ENCODE results near the gene AMY1B.
"Not testable (repeated sequence)": the region's sequence is repeated elsewhere in the genome, so short reads cannot be mapped to it uniquely, and the experiment has no call there.

AMY1B gene

DNA sequence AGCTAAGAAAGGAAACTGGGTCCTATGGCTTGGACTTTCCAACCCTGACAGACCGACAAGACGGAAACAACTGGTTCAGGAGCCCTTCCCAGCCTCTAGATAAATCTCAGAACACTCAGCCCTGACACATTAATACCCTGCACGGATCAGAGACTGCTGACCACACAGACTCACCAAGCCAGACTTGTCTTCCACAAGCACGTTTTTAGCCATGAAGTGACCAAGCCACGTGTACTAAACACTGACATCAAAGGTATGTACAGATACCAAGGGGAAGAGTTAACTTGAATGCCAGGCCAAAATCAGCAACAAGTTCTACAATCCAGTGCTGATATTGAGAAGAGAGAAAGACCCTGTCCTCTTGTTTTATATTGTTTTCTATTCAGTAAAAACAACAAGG is at the start of gene AMY1B:
Gene AMY1B (minus strand): TSS at position 101 of the 400 bp plus-strand sequence. CDS start 571 bp downstream, outside the sequence.
- not testable (repeated sequence) for DNase-seq

DNA sequence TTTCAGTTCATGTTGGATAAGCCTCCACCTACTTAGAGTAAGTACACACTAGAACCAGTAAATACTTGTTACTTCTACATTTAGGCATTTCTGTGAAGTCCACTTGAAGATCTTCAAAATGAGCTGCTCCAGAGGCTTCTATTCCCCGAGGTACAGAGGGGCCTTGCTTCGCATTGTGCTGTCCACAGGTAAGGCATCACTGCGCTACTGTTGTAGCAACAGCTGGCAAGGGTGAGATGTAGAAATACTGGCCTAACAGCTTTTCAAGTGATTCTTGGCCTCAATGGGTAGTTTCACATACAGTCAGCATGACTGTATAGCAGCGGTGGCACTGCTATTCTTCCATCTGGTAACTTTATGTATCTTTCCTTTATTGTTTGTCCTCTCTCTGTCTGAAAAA is 49.0 kb upstream of the AMY1B start:
- not testable (repeated sequence) for DNase-seq

DNA sequence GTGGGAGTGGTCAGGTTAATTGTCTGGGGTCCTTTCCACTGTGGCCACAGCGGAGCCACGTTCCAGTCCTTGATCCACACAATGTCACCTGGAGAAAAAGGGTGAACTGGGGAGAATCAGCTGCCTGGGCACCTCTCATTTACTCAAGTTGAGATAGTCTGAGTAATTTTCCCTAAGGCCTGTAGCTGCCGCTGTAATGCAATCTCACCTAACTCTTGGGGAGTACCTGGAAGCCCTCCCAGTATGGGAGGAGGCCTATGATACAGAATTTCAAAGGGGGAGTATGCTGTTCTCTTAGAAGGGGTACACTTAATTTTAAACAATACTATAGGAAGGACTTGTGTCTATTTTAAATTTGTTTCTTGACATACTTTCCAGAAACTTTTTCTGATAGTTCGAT is 48.4 kb upstream of the AMY1B start:
- not testable (repeated sequence) for DNase-seq

DNA sequence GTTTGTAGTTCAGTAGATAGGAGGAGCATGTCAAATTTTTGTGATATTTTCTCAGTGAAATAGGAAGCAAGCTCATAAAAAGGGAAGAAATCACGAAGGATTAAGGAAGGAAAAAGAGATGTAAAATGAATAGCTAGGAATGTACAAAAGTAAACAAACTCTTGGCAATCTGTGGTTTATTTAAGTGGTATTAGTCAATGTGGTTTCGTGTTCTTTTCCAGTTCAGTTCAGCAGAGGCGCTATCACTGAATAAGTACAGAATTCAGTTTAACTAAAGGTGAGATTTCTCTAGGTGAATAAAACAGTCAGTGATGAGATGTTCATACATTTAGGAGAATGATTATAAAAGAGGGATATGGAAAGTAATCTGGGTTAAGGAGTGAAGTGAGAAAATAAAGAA is 42.0 kb upstream of the AMY1B start:
- DNase-seq, result not testable (repeated sequence)

DNA sequence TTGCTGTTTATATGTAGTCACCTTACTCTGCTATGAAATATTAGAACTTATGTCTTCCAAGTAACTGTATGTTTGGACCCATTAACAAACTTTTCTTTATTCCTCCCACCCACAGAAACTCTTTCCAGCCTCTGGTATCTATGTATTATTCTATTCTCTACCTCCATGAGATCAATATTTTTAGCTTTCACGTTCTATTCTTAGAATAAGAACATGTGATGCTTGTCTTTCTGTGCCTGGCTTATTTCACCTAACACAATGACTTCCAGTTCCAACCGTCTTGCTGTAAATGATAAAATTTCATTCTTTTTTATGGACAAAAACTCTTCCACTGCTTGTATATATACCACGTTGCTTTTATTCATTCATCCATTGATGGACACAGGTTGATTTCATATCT is 39.3 kb upstream of the AMY1B start:
- not testable (repeated sequence) for DNase-seq

DNA sequence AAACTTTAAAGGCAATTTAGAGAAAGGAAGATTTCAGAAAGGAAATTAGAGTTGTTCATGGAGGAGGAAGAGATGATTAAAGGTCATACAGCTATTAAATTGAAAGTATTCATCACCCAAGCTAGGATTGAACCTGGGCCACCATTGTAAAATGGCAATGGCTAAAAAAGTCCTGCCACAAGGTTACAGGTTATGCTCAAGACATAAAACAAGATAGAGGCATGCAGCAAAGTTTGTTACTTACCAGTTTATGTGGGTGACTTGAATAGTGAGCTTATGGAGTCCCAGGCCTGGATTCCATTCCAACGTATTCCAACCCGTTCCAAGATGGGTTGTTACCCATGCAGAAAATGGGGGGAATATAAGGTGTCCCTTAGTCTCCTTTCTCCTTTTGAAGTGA is 25.5 kb upstream of the AMY1B start:
- DNase-seq, result not testable (repeated sequence)

DNA sequence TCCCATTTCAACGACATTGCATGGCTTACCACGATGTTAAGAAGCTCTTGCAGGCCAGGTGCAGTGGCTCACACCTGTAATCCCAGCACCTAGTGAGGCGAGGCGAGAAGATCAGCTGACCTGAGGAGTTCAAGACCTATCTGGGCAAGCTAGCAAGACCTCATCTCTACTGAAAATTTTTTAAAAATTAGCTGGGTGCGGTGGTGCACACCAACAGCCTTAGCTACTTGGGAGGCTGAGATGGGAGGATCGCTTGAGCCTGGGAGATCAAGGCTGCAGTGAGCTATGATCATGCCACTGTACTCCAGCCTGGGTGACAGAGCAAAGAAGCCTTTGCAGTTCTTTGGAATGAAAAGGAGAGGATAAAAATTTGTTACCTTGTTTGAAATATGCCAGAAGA is 21.4 kb upstream of the AMY1B start:
- DNase-seq, result not testable (repeated sequence)

DNA sequence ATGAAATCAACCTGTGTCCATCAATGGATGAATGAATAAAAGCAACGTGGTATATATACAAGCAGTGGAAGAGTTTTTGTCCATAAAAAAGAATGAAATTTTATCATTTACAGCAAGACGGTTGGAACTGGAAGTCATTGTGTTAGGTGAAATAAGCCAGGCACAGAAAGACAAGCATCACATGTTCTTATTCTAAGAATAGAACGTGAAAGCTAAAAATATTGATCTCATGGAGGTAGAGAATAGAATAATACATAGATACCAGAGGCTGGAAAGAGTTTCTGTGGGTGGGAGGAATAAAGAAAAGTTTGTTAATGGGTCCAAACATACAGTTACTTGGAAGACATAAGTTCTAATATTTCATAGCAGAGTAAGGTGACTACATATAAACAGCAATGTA is 14.4 kb upstream of the AMY1B start:
- DNase-seq, result not testable (repeated sequence)

DNA sequence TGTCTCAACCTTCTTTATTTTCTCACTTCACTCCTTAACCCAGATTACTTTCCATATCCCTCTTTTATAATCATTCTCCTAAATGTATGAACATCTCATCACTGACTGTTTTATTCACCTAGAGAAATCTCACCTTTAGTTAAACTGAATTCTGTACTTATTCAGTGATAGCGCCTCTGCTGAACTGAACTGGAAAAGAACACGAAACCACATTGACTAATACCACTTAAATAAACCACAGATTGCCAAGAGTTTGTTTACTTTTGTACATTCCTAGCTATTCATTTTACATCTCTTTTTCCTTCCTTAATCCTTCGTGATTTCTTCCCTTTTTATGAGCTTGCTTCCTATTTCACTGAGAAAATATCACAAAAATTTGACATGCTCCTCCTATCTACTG is 11.7 kb upstream of the AMY1B start:
- DNase-seq, result not testable (repeated sequence)

DNA sequence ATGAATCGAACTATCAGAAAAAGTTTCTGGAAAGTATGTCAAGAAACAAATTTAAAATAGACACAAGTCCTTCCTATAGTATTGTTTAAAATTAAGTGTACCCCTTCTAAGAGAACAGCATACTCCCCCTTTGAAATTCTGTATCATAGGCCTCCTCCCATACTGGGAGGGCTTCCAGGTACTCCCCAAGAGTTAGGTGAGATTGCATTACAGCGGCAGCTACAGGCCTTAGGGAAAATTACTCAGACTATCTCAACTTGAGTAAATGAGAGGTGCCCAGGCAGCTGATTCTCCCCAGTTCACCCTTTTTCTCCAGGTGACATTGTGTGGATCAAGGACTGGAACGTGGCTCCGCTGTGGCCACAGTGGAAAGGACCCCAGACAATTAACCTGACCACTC is 5.2 kb upstream of the AMY1B start:
- DNase-seq, result not testable (repeated sequence)

DNA sequence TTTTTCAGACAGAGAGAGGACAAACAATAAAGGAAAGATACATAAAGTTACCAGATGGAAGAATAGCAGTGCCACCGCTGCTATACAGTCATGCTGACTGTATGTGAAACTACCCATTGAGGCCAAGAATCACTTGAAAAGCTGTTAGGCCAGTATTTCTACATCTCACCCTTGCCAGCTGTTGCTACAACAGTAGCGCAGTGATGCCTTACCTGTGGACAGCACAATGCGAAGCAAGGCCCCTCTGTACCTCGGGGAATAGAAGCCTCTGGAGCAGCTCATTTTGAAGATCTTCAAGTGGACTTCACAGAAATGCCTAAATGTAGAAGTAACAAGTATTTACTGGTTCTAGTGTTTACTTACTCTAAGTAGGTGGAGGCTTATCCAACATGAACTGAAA is 4.7 kb upstream of the AMY1B start:
- not testable (repeated sequence) for DNase-seq

DNA sequence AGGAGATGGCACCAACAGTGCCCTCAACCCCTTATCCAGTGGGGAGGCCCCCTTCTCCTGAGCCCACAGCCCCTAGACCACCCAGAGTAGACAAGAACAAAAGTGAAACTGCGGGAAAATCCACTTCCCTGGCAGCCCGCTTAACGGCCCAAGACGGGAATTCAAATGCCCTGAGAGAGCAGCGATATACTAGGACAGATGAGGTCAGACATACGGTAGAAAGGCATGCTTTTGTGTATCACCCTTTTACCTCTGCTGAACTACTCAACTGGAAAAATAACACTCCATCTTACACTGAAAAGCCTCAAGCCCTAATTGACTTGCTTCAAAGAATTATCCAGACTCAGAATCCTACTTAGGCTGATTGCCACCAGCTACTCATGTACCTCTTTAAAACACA is 1.4 kb upstream of the AMY1B start:
- DNase-seq, result not testable (repeated sequence)

DNA sequence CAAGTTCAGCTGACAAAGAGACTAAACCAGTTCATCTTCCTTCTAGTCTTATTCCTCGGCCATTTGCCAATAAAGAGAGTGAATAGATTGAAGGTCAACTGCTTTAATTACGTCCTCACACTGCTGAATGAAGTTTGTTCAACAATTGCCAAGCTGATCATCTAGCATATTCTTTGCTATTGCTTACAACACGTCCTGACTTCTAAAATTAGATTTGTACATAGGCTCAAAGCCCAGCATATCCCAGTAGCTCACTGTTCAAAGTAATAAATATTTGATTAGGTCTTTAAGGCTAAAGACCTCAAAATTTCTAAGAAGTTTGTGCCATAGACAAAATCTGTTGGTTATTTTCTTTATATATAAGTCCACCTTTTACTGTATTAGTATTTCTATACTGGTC is 19.7 kb downstream of the AMY1B start:
- DNase-seq, result not testable (repeated sequence)

DNA sequence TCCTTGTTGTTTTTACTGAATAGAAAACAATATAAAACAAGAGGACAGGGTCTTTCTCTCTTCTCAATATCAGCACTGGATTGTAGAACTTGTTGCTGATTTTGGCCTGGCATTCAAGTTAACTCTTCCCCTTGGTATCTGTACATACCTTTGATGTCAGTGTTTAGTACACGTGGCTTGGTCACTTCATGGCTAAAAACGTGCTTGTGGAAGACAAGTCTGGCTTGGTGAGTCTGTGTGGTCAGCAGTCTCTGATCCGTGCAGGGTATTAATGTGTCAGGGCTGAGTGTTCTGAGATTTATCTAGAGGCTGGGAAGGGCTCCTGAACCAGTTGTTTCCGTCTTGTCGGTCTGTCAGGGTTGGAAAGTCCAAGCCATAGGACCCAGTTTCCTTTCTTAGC is 40.5 kb downstream of the AMY1B start, which contains the start of gene AMY1A:
Gene AMY1A (plus strand): TSS at position 301 of the 400 bp plus-strand sequence. CDS start 571 bp downstream, outside the sequence.
- not testable (repeated sequence) for DNase-seq

DNA sequence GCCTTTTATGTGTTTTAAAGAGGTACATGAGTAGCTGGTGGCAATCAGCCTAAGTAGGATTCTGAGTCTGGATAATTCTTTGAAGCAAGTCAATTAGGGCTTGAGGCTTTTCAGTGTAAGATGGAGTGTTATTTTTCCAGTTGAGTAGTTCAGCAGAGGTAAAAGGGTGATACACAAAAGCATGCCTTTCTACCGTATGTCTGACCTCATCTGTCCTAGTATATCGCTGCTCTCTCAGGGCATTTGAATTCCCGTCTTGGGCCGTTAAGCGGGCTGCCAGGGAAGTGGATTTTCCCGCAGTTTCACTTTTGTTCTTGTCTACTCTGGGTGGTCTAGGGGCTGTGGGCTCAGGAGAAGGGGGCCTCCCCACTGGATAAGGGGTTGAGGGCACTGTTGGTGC is 41.9 kb downstream of the AMY1B start:
- DNase-seq, result not testable (repeated sequence)

DNA sequence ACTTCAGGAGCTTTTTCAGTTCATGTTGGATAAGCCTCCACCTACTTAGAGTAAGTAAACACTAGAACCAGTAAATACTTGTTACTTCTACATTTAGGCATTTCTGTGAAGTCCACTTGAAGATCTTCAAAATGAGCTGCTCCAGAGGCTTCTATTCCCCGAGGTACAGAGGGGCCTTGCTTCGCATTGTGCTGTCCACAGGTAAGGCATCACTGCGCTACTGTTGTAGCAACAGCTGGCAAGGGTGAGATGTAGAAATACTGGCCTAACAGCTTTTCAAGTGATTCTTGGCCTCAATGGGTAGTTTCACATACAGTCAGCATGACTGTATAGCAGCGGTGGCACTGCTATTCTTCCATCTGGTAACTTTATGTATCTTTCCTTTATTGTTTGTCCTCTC is 45.1 kb downstream of the AMY1B start:
- DNase-seq, result not testable (repeated sequence)

DNA sequence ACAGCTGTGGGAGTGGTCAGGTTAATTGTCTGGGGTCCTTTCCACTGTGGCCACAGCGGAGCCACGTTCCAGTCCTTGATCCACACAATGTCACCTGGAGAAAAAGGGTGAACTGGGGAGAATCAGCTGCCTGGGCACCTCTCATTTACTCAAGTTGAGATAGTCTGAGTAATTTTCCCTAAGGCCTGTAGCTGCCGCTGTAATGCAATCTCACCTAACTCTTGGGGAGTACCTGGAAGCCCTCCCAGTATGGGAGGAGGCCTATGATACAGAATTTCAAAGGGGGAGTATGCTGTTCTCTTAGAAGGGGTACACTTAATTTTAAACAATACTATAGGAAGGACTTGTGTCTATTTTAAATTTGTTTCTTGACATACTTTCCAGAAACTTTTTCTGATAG is 45.7 kb downstream of the AMY1B start:
- not testable (repeated sequence) for DNase-seq

DNA sequence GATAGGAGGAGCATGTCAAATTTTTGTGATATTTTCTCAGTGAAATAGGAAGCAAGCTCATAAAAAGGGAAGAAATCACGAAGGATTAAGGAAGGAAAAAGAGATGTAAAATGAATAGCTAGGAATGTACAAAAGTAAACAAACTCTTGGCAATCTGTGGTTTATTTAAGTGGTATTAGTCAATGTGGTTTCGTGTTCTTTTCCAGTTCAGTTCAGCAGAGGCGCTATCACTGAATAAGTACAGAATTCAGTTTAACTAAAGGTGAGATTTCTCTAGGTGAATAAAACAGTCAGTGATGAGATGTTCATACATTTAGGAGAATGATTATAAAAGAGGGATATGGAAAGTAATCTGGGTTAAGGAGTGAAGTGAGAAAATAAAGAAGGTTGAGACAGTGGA is 52.1 kb downstream of the AMY1B start:
- not testable (repeated sequence) for DNase-seq

DNA sequence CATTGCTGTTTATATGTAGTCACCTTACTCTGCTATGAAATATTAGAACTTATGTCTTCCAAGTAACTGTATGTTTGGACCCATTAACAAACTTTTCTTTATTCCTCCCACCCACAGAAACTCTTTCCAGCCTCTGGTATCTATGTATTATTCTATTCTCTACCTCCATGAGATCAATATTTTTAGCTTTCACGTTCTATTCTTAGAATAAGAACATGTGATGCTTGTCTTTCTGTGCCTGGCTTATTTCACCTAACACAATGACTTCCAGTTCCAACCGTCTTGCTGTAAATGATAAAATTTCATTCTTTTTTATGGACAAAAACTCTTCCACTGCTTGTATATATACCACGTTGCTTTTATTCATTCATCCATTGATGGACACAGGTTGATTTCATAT is 54.8 kb downstream of the AMY1B start:
- DNase-seq, result not testable (repeated sequence)

Measured in activated CD4-positive, alpha-beta T cell treated with anti-CD3 and anti-CD28 coated beads, Interleukin-2, amount 50 U/mL, for 1 hour (primary cell).